Activated CD8-positive, alpha-beta memory T cell treated with anti-CD3 and anti-CD28 coated beads, Interleukin-2, amount 50 U/mL, for 24 hours (primary cell): ENCODE measurements around the gene YLPM1.

Experiments
- DNase-seq: peaks from one replicate; pipeline ENCODE4 v3.0.0-alpha.2; 2020; ENCODE audit errors: extremely low read depth

Gene YLPM1

GRCh38 chr14:74843653-74844052, 80.5 kb downstream of the YLPM1 start:
- no peak for DNase-seq

DNA sequence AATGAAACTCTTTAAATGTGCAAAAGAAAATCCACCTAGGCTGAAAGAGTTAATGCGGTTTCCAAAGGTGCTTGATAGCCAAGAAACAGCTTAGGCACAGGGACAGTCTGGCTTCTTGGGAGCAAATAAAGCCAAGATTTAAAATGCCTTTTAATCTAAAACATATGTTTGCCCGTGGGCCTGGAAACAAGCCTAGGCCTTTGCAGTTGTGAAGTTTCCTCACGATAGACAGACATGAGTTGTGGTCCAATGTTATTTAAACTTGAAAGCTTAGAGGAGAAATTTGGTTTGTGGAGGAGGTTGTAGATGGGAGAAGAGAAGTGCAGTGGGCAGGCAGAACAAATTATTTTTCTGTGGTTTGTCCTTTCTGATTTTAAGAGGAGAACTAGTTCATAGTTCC, 83.1 kb downstream of the YLPM1 start:
- no peak for DNase-seq

DNA sequence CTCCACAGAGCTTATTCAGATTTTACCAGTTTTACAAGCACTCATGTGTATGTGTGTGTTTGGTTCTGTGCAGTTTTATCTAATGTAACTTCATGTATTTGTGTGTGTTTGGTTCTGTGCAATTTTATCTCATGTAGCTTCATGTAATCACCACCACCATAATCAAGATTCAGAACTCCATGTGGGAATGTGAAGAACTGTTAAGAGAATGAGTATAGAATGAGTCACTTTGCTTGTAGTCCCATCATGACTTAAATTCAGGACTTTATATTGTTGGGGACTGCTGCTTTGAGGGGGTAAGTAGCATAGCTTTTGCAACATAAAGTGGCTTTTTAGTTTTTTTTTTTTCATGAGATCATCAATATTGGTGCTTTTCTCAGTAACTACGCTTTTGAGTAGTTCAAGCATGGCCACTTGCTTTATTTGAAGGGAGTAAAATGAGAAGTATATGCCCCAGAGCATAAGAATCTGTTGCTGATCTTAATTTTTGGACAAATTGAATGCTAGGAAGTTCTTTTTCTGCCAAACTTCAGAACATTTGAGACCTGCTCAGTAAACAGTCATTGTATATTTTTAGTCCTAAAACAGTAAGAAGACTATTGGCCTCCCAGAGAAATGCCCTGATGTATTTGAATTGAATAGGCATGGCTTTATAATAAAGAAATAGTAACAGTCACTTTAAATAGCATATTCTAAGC, 84.0 kb downstream of the YLPM1 start:
- no peak for DNase-seq

DNA sequence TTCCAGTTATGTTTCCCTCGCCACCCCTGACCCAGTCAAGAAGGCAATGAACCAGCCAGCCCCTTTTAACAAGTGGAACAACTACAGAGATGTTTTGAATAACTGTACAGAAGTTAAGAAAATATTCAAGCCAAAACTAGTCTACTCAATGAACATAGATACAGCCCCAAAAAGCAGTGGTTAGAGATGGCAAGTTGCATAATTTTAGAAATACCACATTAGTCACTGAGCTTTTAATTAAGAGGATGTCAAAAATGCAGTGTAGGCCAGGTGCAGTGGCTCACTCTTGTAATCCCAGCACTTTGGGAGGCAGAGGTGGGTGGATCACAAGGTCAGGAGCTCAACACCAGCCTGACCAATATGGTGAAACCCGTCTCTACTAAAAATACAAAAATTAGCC, 85.7 kb downstream of the YLPM1 start:
- no peak for DNase-seq

- no peak for DNase-seq
Observed at GRCh38 chr14:74852922-74853530, 89.9 kb downstream of the YLPM1 start.

- DNase-seq: no peak
Observed at GRCh38 chr14:74853581-74853980, 90.5 kb downstream of the YLPM1 start.

DNA sequence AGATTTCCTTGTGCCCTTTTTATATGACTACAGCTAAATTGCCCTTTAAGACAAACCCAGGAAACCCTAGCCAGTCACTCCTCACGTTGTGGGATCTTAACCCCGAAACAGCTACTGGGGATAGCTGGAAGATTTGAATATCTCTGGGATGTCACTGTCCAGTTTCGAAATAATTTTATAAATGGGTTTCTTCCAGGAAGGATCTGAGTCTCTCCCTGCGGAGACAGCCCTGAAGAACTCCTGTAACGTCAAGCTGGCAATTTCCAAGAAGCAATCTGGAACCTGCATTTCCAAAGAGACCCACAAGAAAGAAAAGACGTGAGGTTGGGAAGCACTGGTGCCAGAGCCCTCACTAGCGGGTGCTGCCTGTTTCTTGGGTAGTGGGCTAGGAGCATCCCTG, 91.9 kb downstream of the YLPM1 start:
- no peak for DNase-seq

- no peak for DNase-seq
Observed at GRCh38 chr14:74855945-74856344, 92.8 kb downstream of the YLPM1 start.

- no peak for DNase-seq
Observed at GRCh38 chr14:74856366-74856765, 93.2 kb downstream of the YLPM1 start.

GRCh38 chr14:74858022-74858421, 94.9 kb downstream of the YLPM1 start:
- DNase-seq: no peak

GRCh38 chr14:74859757-74860552, 96.8 kb downstream of the YLPM1 start:
- no peak for DNase-seq

DNA sequence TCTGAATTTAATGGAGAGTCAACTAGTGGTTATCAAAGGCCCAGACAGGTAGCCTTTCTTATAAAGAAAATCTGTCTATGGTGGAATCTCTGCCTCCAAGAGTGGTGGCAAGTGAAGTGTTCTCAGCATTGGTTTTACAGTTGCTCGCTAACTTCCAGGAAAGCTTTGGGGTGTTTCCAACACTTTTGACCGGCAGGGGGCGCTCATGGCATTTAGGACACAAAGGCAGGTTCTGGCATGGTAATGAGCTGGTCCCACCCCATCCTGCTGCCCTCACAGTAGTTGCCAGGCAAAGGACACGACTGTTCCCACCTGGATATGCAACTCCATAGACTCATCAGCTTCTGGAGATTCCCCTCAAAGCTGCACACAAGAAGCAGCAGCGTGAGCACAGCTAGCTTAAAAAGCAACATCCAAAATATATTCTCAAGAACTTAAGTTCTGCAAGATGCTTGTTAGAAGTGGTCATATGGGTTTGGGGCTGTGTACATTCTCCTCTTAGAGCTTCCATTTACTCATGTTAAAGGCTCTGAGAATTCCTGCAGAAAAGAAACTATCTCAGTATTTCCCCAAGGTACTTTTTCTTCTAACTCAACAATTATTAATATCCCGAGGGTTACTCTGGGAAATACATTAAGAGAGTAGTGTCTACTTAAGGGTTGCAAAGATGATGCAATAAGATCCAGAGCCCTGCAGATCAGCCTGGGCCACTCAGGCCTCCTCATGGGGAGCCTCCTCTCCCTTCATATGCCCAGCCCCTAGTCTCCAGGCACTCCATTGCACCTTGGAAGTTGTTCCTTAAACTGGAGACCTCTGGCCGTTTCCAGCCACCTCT, 98.0 kb downstream of the YLPM1 start:
- peak; percentile 90 for DNase-seq

- no peak for DNase-seq
Observed at GRCh38 chr14:74861734-74862090, 98.6 kb downstream of the YLPM1 start.

GRCh38 chr14:74863274-74863673, 100.2 kb downstream of the YLPM1 start:
- no peak for DNase-seq

- no peak for DNase-seq
Observed at GRCh38 chr14:74864198-74864597, 101.1 kb downstream of the YLPM1 start.

DNA sequence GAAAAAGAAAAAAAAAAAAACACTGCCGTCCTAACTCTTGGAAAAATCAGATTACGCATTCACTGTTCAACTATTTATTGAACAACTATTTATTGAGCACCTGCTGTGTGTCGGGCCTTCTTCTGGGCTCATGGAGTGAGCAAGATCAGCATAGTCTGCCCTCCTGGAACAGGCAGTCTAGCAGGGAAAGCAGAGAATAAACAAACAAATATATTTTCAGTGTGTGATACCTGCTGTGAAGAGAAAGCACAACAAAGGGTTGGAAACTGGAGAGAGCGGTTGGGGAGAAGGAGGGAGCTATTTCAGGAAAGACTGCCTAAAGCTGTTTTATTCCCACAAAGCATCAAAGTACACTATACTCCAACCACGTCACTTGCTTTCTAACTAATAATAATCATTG, 102.0 kb downstream of the YLPM1 start:
- no peak for DNase-seq

GRCh38 chr14:74866708-74867389, 103.7 kb downstream of the YLPM1 start:
- no peak for DNase-seq

- peak; percentile 6 for DNase-seq
Observed at GRCh38 chr14:74867673-74868072, 104.6 kb downstream of the YLPM1 start.

GRCh38 chr14:74868739-74869138, 105.6 kb downstream of the YLPM1 start:
- no peak for DNase-seq

GRCh38 chr14:74871819-74872218, 108.7 kb downstream of the YLPM1 start:
- DNase-seq: no peak

GRCh38 chr14:74875204-74875603, 112.1 kb downstream of the YLPM1 start:
- DNase-seq: no peak
